SK-N-SH treated with all-trans-retinoic acid at 6 μM for 48 hours (cell line): ENCODE results near the gene MALRD1.

Experiments used
- ATAC-seq: fragments of 200-7000 bp; cut with Tn5 transposase; 3 replicates; pipeline ENCODE4 v1.9.1; 2020; ENCODE audit warnings: mild to moderate bottlenecking, moderate library complexity
- ARNTL ChIP-seq: fragments of 450-650 bp; formaldehyde crosslinking; IDR thresholded peaks from 2 replicates; pipeline ENCODE4 v1.5.0; 2020; ENCODE audit warnings: low read depth, mild to moderate bottlenecking, moderate library complexity, borderline replicate concordance
- BACH2 ChIP-seq: fragments of 250-450 bp; sonication (Bioruptor Pico); IDR thresholded peaks from 2 replicates; pipeline ENCODE4 v1.9.0; 2021; ENCODE audit warnings: mild to moderate bottlenecking, borderline replicate concordance
- CSDC2 ChIP-seq: fragments of 250-450 bp; sonication (Bioruptor Pico); IDR thresholded peaks from 2 replicates; pipeline ENCODE4 v1.5.0; 2020; ENCODE audit warnings: mild to moderate bottlenecking, moderate library complexity
- CSRNP3 ChIP-seq: fragments of 250-450 bp; sonication (Bioruptor Pico); IDR thresholded peaks from 2 replicates; pipeline ENCODE4 v1.5.1; 2021; ENCODE audit warnings: mild to moderate bottlenecking, moderate library complexity
- ESRRG ChIP-seq: fragments of 250-450 bp; sonication (Bioruptor Pico); IDR thresholded peaks from 2 replicates; pipeline ENCODE4 v1.6.1; 2021; ENCODE audit warnings: mild to moderate bottlenecking
- GLIS3 ChIP-seq: fragments of 250-450 bp; sonication (Bioruptor Pico); IDR thresholded peaks from 2 replicates; pipeline ENCODE4 v1.5.0; 2020; ENCODE audit warnings: mild to moderate bottlenecking, moderate library complexity
- ISL1 ChIP-seq: fragments of 250-450 bp; sonication (Bioruptor Pico); IDR thresholded peaks from 2 replicates; pipeline ENCODE4 v2.1.2; 2022; ENCODE audit warnings: mild to moderate bottlenecking, moderate library complexity
- OSR1 ChIP-seq: fragments of 250-450 bp; sonication (Bioruptor Pico); IDR thresholded peaks from 2 replicates; pipeline ENCODE4 v1.8.0; 2022; ENCODE audit warnings: moderate library complexity, mild to moderate bottlenecking, inconsistent platforms
- PATZ1 ChIP-seq: fragments of 250-450 bp; sonication (Bioruptor Pico); IDR thresholded peaks from 2 replicates; pipeline ENCODE4 v1.8.0; 2020; ENCODE audit warnings: mild to moderate bottlenecking, moderate library complexity, borderline replicate concordance
- PPARA ChIP-seq: fragments of 250-450 bp; sonication (Bioruptor Pico); IDR thresholded peaks from 2 replicates; pipeline ENCODE4 v1.5.0; 2020; ENCODE audit warnings: mild to moderate bottlenecking, borderline replicate concordance
- RARB ChIP-seq: fragments of 250-450 bp; sonication (Bioruptor Pico); IDR thresholded peaks from 2 replicates; pipeline ENCODE4 v1.8.0; 2021; ENCODE audit warnings: mild to moderate bottlenecking, moderate library complexity
- SNAI2 ChIP-seq: fragments of 250-450 bp; sonication (Bioruptor Pico); IDR thresholded peaks from 2 replicates; pipeline ENCODE4 v1.5.0; 2020; ENCODE audit warnings: mild to moderate bottlenecking, moderate library complexity
- TCF4 ChIP-seq: fragments of 250-450 bp; sonication (Bioruptor Pico); IDR thresholded peaks from 2 replicates; pipeline ENCODE4 v1.8.0; 2021; ENCODE audit warnings: mild to moderate bottlenecking, moderate library complexity, borderline replicate concordance
- TOX ChIP-seq: fragments of 250-450 bp; sonication (Bioruptor Pico); IDR thresholded peaks from 2 replicates; pipeline ENCODE4 v1.8.0; 2021; ENCODE audit warnings: mild to moderate bottlenecking, moderate library complexity, borderline replicate concordance
- TSHZ2 ChIP-seq: fragments of 250-450 bp; sonication (Bioruptor Pico); IDR thresholded peaks from 2 replicates; pipeline ENCODE4 v1.5.0; 2020; ENCODE audit warnings: mild to moderate bottlenecking, moderate library complexity
- ZFP30 ChIP-seq: fragments of 450-650 bp; formaldehyde crosslinking; IDR thresholded peaks from 2 replicates; pipeline ENCODE4 v1.5.0; 2022; ENCODE audit warnings: mild to moderate bottlenecking, moderate library complexity
- ZNF70 ChIP-seq: fragments of 450-650 bp; formaldehyde crosslinking; IDR thresholded peaks from 2 replicates; pipeline ENCODE4 v1.5.0; 2020; ENCODE audit warnings: mild to moderate bottlenecking, moderate library complexity
- TF ChIP-seq, protein P1 (sequence below): fragments of 250-450 bp; sonication (Bioruptor Pico); IDR thresholded peaks from 2 replicates; pipeline ENCODE4 v1.5.1; 2020; ENCODE audit warnings: low read depth, mild to moderate bottlenecking, moderate library complexity
- TF ChIP-seq, protein P2 (sequence below): fragments of 250-450 bp; sonication (Bioruptor Pico); IDR thresholded peaks from 2 replicates; pipeline ENCODE4 v1.8.0; 2021; ENCODE audit warnings: low read depth, mild to moderate bottlenecking, moderate library complexity, borderline replicate concordance

The MALRD1 gene

GRCh38 chr10:19231034-19231433, 182.4 kb downstream of the MALRD1 start:
- TF ChIP-seq OSR1 (no peak), SNAI2 (CRISPR knock-in tag) (no peak), ISL1 (CRISPR knock-in tag) (no peak), TSHZ2 (CRISPR knock-in tag) (no peak), ZNF70 (CRISPR knock-in tag) (no peak), RARB (no peak), CSDC2 (no peak), ZFP30 (no peak), ARNTL (CRISPR knock-in tag) (no peak), PPARA (CRISPR knock-in tag) (no peak), GLIS3 (CRISPR knock-in tag) (no peak), TOX (CRISPR knock-in tag) (no peak), TCF4 (CRISPR knock-in tag) (no peak)
- TF ChIP-seq, protein P1, sequence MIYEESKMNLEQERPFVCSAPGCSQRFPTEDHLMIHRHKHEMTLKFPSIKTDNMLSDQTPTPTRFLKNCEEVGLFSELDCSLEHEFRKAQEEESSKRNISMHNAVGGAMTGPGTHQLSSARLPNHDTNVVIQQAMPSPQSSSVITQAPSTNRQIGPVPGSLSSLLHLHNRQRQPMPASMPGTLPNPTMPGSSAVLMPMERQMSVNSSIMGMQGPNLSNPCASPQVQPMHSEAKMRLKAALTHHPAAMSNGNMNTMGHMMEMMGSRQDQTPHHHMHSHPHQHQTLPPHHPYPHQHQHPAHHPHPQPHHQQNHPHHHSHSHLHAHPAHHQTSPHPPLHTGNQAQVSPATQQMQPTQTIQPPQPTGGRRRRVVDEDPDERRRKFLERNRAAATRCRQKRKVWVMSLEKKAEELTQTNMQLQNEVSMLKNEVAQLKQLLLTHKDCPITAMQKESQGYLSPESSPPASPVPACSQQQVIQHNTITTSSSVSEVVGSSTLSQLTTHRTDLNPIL (CRISPR knock-in tag), result no peak
- TF ChIP-seq, protein P2, sequence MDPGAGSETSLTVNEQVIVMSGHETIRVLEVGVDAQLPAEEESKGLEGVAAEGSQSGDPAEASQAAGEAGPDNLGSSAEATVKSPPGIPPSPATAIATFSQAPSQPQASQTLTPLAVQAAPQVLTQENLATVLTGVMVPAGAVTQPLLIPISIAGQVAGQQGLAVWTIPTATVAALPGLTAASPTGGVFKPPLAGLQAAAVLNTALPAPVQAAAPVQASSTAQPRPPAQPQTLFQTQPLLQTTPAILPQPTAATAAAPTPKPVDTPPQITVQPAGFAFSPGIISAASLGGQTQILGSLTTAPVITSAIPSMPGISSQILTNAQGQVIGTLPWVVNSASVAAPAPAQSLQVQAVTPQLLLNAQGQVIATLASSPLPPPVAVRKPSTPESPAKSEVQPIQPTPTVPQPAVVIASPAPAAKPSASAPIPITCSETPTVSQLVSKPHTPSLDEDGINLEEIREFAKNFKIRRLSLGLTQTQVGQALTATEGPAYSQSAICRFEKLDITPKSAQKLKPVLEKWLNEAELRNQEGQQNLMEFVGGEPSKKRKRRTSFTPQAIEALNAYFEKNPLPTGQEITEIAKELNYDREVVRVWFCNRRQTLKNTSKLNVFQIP (CRISPR knock-in tag), result no peak
- no peak for ATAC-seq

- peak; percentile 86 for TF ChIP-seq TCF4 (CRISPR knock-in tag)
- TF ChIP-seq TSHZ2 (CRISPR knock-in tag), result peak; percentile 87
- no peak for TF ChIP-seq PATZ1 (CRISPR knock-in tag)
- peak; percentile 28; the same call in 1 of the 2 replicates for TF ChIP-seq ISL1 (CRISPR knock-in tag)
- TF ChIP-seq ESRRG, result no peak
- no peak; the same call in 2 of the 3 replicates for ATAC-seq
Observed at GRCh38 chr10:19245889-19246752, 197.5 kb downstream of the MALRD1 start.

- no peak for ATAC-seq
- TF ChIP-seq BACH2 (no peak), OSR1 (no peak), CSRNP3 (CRISPR knock-in tag) (no peak), GLIS3 (CRISPR knock-in tag) (no peak), ZFP30 (no peak), TOX (CRISPR knock-in tag) (no peak), RARB (no peak), CSDC2 (no peak), SNAI2 (CRISPR knock-in tag) (no peak), ESRRG (no peak), PATZ1 (CRISPR knock-in tag) (no peak)
Observed at GRCh38 chr10:19247843-19248242, 199.2 kb downstream of the MALRD1 start.
